Heart left ventricle (tissue), 16 donors: ENCODE measurements around the gene KDM4B. TPM values are rescaled to one million over a fixed set of nuclear protein-coding genes. Genes with fewer than 3 reads are reported as not detected.

Source experiments
- ATAC-seq, 4 donors: fragments of 200-7000 bp; cut with Tn5 transposase; one replicate each; pipeline ENCODE4 v1.9.1; 2020 to 2022; ENCODE audit warnings: moderate library complexity in 4 of 4, mild to moderate bottlenecking in 3 of 4, moderate number of reproducible peaks in 1 of 4
- DNase-seq, 5 donors: peaks; one replicate each; pipeline ENCODE4 v3.0.0-alpha.2; 2020
- H3K27ac ChIP-seq, 12 donors: fragments of 200-600 bp; sonication (generic) in 4 of 12; one replicate each; pipeline versions ENCODE4 v1.5.0 to v1.8.0; 2016 to 2022; ENCODE audit warnings: mild to moderate bottlenecking in 2 of 12
- H3K27me3 ChIP-seq, 9 donors: fragments of 200-600 bp; sonication (generic) in 2 of 9; one replicate each; pipeline versions ENCODE4 v1.5.1 to v1.8.0; 2016 to 2022; ENCODE audit warnings: mild to moderate bottlenecking in 3 of 9
- H3K36me3 ChIP-seq, 9 donors: fragments of 200-600 bp; sonication (generic) in 2 of 9; one replicate each; pipeline versions ENCODE4 v1.5.0 to v1.8.0; 2018 to 2022; ENCODE audit warnings: mild to moderate bottlenecking in 2 of 9
- H3K4me1 ChIP-seq, 12 donors: fragments of 200-600 bp; sonication (generic) in 4 of 12; one replicate each; pipeline versions ENCODE4 v1.5.0 to v1.8.0; 2016 to 2022; ENCODE audit warnings: mild to moderate bottlenecking in 3 of 12
- H3K4me3 ChIP-seq, 12 donors: fragments of 200-600 bp; sonication (generic) in 4 of 12; one replicate each; pipeline versions ENCODE4 v1.5.0 to v1.8.0; 2017 to 2022; ENCODE audit warnings: mild to moderate bottlenecking in 9 of 12, moderate library complexity in 4 of 12
- H3K9me3 ChIP-seq, 12 donors: fragments of 200-600 bp; sonication (generic) in 4 of 12; one replicate each; pipeline versions ENCODE4 v1.5.0 to v1.8.0; 2016 to 2022; ENCODE audit warnings: mild to moderate bottlenecking in 1 of 12
- CTCF ChIP-seq, 12 donors: fragments of 200-600 bp; sonication (generic) in 4 of 12; IDR thresholded peaks; one replicate each; pipeline versions ENCODE4 v1.5.0 to v1.8.0; 2018 to 2022; ENCODE audit warnings: antibody characterized with exemption in 12 of 12, mild to moderate bottlenecking in 5 of 12
- POLR2A ChIP-seq, 2 donors: fragments of 450-650 bp; IDR thresholded peaks; one replicate each; pipeline ENCODE4 v1.6.1; 2017; ENCODE audit warnings: antibody characterized with exemption in 2 of 2, mild to moderate bottlenecking in 2 of 2, moderate library complexity in 2 of 2
- WGBS, 4 donors: extraction: QIAGEN DNeasy Blood & Tissue Kit in 2 of 4; methylation state at CpG; one replicate each; pipeline versions ENCODE4 v1.1.5 to v1.1.7; 2013 to 2018; 5-methylcytosine and 5-hydroxymethylcytosine counted together
- intact Hi-C, 10 donors: fragments of 100-400 bp; cut with DNase I; formaldehyde crosslinking; loops; one replicate each; pipeline versions ENCODE4 v1.11.1 to v1.14.2; 2022
- polyA plus RNA-seq, 2 donors: library from polyadenylated mRNA; stranded (reverse); fragments of 200-250 nt; gene quantifications; one replicate each; pipeline ENCODE4 v1.2.3, GENCODE V29; 2013
- total RNA-seq, 9 donors: library from RNA; depleted of rRNA in 2 of 9; stranded (reverse); fragments of >200 nt in 2 of 9; fragmentation: NEBNext Ultra II Directional in 3 of 9; extraction: Animal tissue kit (Norgen Biotek cat#: 25700) in 3 of 9; gene quantifications; one replicate each; pipeline versions ENCODE4 v1.1.0 to v1.2.4, GENCODE V29; 2016 to 2023
- donor health status: ischemic (EF 13 %, LVEDD 7.1; RV severe dilation, severe dysfunction).
- donor health status: healthy with polysubstance abuse.
- donor health status: DM: no; HTN: yes; CAD: no.
- donor health status: DM: no; HTN: no; CAD: no.
- donor health status: ischemic (EF 25% LVEDD 6.9; RV normal size, moderate dysfunction).
- donor health status: ischemic (EF 25% LVEDD 5.7; RV mildly dilated, moderate dysfunction).
- donor health status: healthy.
- donor health status: DM: yes; HTN: yes; CAD: no.
- donor health status: ischemic (EF 35%, LVEDD 5.7; RV mildly dilated, moderate dysfunction).
- donor health status: nonischemic (EF 11% LVEDD 7.7; RV severe dilation, severe dysfunction).
- donor health status: DM: yes; HTN: yes; CAD: no.
- donor health status: PGD.
- donor health status: ischemic (EF 29% LVEDD 5.4; RV normal size, mild dysfunction).
- donor health status: nonischemic (EF 23%, LVEDD 6.1; RV moderate dilation, normal function).

The KDM4B gene
- total and polyA plus RNA-seq, 11 donors = 21.5 to 36.5 (median 27.2) TPM

DNA sequence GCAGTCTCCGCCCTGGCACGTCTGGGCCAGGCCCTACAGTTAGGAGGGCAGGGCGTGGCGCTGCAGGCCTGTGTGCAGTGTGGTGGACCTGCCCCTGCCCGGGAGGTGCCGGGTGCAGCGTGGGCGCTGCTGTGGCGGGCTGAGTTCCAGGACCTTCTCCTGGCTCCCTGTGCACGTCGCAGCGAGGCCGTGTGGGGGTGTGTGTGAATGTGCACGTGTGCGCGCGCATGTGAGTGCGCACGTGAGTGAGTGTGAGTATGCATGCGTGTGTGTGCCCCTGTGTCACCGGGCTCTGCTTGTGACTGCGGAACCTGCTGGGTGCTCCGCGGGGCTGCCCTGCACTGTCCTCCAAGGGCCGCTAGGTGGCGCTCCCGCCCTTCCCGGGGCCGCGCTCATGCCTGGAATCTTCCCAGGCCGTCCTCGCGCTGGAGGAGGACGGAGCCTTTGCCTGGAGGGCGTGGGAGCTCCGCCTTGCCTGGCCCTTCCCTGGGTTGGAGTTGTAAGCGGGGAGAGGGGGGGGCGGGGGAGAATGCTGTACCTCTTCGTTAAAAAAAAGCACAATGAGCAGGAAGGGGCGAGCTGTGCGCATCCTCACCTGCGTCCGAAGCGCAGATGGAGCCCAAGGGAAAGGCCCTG lies 79.3 kb downstream of the KDM4B start:
- no peak overlapping the region for H3K4me3 ChIP-seq
- peaks cover 0 to 49% (median 23%) of the 10 kb centered on the region in 12 donors for H3K4me1 ChIP-seq
- ATAC-seq (peak; percentile 66 to 88 (median 85)), DNase-seq (peak; percentile 72 to 86 (median 77))
- H3K27ac ChIP-seq = no peak overlapping the region
- intact Hi-C loops = loop anchor here in 9 of 10 donors (1.0 to 10.0 kb wide), 9 partner anchors 89 to 534 kb away; no protein-coding TSS in a partner anchor
- WGBS, 4 donors = 33 to 39% (median 34%) methylated on average over 19 to 44 of the region's 44 CpGs
- no peaks in the 10 kb centered on the region for H3K27me3 ChIP-seq
- H3K36me3 ChIP-seq = peaks cover 0 to 57% (median 20%) of the 10 kb centered on the region in 9 donors
- no peak for TF ChIP-seq POLR2A (IDR thresholded peaks at IDR 0.05)
- TF ChIP-seq CTCF (IDR thresholded peaks at IDR 0.05) = peak; percentile 92 to 98 (median 96)
- H3K9me3 ChIP-seq = no peaks in the 10 kb centered on the region

GRCh38 chr19:5048727-5049553 lies 80.0 kb downstream of the KDM4B start:
- no peaks in the 10 kb centered on the region for H3K9me3 ChIP-seq
- intact Hi-C loops = loop anchor here in 9 of 10 donors (1.0 to 10.0 kb wide), 9 partner anchors 88 to 533 kb away; no protein-coding TSS in a partner anchor
- H3K27ac ChIP-seq = no peak overlapping the region
- ATAC-seq (peak in 3 of 4 donors; percentile 13 to 39 (median 28)), DNase-seq (no peak)
- 61 to 78% (median 76%) methylated on average over 15 to 36 of the region's 36 CpGs for WGBS, 4 donors
- H3K36me3 ChIP-seq = peaks cover 0 to 63% (median 20%) of the 10 kb centered on the region in 9 donors
- no peaks in the 10 kb centered on the region for H3K27me3 ChIP-seq
- H3K4me1 ChIP-seq = peaks cover 0 to 57% (median 29%) of the 10 kb centered on the region in 12 donors
- no peak for TF ChIP-seq POLR2A (IDR thresholded peaks at IDR 0.05)
- TF ChIP-seq CTCF (IDR thresholded peaks at IDR 0.05) = no peak
- H3K4me3 ChIP-seq = no peak overlapping the region

DNA sequence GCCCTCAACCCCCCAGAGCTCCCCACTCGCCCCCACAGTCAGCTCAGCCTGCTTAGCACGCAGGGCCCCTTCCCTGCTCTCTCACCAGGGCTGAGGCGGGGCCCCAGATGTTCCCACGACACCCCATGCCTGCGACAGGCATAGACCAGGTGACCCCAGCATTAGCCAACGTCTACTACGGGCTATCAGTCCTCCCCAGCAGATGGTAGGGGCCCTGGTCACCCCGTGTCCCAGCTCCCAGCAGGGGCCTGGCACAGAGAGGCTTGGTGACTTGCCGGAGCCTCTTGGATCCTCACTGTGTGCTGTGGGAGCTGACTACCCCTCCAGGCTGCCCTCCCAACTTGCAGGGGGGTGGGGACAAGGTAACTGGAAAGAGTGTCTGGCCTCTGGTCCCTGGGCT lies 80.6 kb downstream of the KDM4B start:
- 79 to 100% (median 80%) methylated on average over 2 to 9 of the region's 9 CpGs for WGBS, 4 donors
- Histone ChIP-seq H3K4me1 (peaks cover 0 to 63% (median 29%) of the 10 kb centered on the region in 12 donors), H3K9me3 (no peaks in the 10 kb centered on the region), H3K27ac (no peak overlapping the region), H3K36me3 (peaks cover 0 to 69% (median 20%) of the 10 kb centered on the region in 9 donors), H3K4me3 (no peak overlapping the region), H3K27me3 (no peaks in the 10 kb centered on the region)
- TF ChIP-seq CTCF (IDR thresholded peaks at IDR 0.05) (no peak), POLR2A (IDR thresholded peaks at IDR 0.05) (no peak)
- DNase-seq (no peak), ATAC-seq (no peak)
- intact Hi-C loops = loop anchor here in 9 of 10 donors (2.0 to 10.0 kb wide), 8 partner anchors 88 to 533 kb away; no protein-coding TSS in a partner anchor
